ENCODE results near the gene REG3A.

GRCh38 chr2:79128406-79128805, 31.1 kb downstream of the REG3A start:
- TF ChIP-seq CTCF (IDR thresholded peaks at IDR 0.05) (no peak), POLR2A (IDR thresholded peaks at IDR 0.05) (no peak)
